Measurements from ENCODE around the gene SCGB1C2.

DNA sequence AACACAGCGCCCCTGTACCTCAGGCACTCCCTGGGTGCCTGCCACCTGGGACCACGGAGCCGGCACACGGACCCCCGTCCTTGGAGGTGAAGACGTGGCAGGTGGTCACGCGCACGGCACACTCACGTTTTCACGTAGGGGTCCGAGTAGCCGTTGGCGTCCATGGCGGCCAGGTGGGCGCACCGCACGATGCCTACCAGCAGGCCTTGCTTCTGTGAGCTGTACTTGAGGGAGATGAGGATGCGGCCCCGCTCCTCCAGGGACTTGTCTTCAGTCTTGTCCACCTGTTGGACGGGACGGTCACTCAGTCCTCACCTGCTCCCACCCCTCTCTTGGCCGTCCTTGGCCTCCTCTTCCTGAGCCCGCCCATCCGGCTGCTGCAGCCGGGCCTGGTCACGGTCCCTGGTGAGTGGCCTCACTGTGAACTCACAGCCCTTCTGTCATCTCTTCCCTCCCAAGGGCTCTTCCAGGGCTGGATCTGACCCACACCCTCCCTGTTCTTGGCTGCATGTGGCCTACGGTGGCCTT is 18.8 kb downstream of the SCGB1C2 start:
- TF ChIP-seq, protein P1, sequence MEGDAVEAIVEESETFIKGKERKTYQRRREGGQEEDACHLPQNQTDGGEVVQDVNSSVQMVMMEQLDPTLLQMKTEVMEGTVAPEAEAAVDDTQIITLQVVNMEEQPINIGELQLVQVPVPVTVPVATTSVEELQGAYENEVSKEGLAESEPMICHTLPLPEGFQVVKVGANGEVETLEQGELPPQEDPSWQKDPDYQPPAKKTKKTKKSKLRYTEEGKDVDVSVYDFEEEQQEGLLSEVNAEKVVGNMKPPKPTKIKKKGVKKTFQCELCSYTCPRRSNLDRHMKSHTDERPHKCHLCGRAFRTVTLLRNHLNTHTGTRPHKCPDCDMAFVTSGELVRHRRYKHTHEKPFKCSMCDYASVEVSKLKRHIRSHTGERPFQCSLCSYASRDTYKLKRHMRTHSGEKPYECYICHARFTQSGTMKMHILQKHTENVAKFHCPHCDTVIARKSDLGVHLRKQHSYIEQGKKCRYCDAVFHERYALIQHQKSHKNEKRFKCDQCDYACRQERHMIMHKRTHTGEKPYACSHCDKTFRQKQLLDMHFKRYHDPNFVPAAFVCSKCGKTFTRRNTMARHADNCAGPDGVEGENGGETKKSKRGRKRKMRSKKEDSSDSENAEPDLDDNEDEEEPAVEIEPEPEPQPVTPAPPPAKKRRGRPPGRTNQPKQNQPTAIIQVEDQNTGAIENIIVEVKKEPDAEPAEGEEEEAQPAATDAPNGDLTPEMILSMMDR (IDR thresholded peaks at IDR 0.05), result no peak
- TF ChIP-seq POLR2A (IDR thresholded peaks at IDR 0.05), result no peak
